NCI-H146 treated with DMSO at 0.1 percent for 48 hours (cell line): ENCODE measurements around the gene CZIB.
A peak's percentile ranks its signal among the peaks of the same experiment; 100 is the strongest.

ENCODE experiments used
- DNase-seq: peaks from one replicate; lab custom pipeline; 2025; ENCODE audit not compliant: unreplicated experiment; lab: John Stamatoyannopoulos, UW

CZIB gene

GRCh38 chr1:53220171-53220961, at the start of gene CZIB:
Gene CZIB, minus strand, starts transcription at chr1:53220634. Its CDS starts 59 bp downstream, at chr1:53220575.
- DNase-seq: peak; percentile 88

DNA sequence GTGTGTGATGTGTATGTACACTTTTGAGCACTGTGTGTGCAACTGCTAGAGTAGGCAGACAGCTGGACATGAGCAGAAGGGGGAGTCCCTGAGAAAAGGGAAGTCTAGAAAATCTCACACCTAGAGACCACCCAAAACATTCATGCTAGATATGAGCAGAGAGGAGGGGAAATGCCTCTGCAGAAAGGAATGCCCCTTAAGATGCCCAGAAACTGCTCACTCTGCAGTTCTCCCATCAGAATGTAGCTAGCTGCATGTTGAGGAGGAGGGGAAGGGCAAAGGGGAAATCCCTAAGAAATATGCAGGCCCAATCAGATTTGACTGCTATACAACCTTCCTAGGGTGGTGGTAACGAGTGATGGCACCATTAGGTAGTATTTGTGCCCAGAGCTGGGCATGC, 49.7 kb upstream of the CZIB start:
- DNase-seq: no peak

GRCh38 chr1:53267761-53268160, 47.3 kb upstream of the CZIB start:
- DNase-seq: no peak

DNA sequence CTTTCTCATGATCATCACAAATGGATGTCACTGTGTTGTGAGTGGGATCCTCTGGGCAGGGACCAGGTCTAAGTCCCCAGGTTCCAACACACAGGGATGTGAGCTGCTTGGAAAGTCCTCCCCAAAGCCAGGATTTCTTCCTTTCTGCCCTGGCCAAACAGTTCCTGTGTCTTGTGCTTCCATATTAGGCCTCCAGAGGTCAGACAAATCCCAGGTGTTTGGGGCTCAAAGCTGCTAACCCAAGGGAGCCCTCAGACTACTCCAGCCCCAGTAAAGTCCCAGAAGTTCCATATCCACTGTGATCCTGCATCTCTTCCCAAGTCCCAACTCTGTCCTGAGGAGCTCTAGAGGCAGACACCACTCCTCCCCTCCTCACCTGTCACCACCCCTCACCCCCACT, 45.6 kb upstream of the CZIB start:
- no peak for DNase-seq

- no peak for DNase-seq
Observed at GRCh38 chr1:53265581-53265980, 45.1 kb upstream of the CZIB start.

GRCh38 chr1:53264048-53264447, 43.6 kb upstream of the CZIB start:
- DNase-seq: no peak

GRCh38 chr1:53262000-53262399, 41.6 kb upstream of the CZIB start:
- no peak for DNase-seq

DNA sequence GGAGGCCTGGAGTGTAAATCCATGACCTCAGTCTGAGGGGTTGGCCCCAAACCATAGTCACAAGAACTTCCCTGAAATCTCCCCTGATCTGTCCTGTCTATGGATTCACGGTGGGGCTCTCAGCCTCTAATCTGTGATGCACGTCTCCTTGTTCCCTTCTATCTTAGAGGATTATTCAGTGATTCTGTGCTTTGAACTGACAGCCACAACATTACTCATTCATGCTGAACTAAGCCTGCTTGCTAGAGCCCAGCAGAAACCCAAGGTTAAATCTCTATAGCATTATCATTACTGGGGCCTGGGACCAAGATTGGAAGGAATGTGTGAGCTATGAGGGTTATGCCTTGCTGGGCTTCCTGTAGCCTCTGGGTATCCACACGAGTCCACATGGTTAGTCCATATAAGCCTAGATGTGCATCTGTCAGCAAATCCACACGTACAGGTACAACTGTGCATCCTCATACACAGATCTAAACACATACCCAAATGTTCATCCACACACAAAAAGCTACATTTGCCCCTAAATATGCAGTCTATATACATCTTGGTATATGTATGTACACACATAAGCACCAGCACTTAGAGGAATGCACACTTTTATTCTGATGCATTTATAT, 40.3 kb upstream of the CZIB start:
- DNase-seq: no peak

DNA sequence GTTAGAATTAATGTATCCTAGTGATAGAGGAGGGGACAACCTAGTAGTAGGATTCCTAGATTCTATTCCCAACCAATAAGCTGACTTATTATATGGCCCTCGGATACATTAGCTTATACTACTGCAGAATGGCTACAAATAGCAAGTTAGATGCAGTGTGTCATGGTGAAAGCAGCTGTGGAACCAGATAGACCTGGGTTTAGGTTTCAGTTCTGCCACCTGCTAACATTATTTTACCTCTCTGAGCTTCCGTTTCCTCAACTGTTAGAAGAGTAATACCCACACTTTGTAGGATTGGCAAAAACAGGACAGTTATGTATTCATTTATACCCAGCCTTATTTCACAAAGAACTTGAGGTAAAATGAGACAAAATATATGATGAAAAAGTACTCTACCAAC, 39.5 kb upstream of the CZIB start:
- no peak for DNase-seq

DNA sequence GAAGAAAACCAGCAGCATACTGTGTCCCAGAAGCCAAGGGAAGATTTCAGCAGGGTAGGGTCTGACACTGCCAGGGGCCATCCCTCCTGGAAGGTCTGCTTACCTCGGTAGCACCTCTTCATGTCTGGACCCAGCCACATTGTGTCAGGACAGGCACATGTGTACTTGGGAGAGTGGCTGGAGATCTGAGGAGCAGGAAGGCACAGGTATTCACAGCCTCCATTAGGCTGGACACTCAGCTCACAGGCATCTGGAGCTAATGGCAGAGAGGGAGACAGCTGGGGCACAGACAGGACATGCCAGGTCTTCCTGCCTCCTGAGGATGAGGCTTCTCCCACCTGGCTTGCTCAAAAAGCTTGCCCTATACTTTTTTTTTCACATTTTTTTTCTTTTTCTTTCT, 37.8 kb upstream of the CZIB start:
- DNase-seq: no peak

DNA sequence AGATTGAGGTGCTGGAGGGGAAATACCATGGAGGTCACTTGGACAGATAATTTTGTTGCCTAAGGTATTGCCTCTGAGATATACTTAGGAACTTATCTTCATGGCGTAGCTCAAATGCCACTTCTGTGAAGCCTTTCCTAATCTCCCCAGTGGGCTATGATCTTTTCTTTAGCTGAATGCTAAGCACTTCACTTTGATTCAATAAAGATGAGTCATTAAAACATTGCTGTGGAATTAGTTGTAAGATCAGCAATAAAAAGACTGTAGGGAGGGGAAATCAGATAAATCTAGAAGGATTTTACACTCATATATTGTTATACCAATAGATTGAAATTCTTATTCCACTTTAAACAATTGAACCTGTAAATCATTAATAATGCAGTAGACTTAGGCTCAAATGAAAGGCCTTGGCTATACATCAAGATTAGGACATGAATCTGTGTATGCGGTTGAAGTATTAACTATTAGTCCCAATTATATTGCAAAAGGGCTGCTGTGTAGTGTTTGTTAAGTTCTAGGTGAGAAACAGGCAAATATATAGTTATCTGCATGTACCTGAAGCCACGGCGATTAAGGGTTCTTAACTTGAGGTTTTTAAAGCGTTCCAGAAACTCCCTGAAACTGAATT, 37.1 kb upstream of the CZIB start:
- DNase-seq: no peak

GRCh38 chr1:53256511-53257453, 36.3 kb upstream of the CZIB start:
- DNase-seq: no peak

GRCh38 chr1:53255031-53255430, 34.6 kb upstream of the CZIB start:
- DNase-seq: no peak

DNA sequence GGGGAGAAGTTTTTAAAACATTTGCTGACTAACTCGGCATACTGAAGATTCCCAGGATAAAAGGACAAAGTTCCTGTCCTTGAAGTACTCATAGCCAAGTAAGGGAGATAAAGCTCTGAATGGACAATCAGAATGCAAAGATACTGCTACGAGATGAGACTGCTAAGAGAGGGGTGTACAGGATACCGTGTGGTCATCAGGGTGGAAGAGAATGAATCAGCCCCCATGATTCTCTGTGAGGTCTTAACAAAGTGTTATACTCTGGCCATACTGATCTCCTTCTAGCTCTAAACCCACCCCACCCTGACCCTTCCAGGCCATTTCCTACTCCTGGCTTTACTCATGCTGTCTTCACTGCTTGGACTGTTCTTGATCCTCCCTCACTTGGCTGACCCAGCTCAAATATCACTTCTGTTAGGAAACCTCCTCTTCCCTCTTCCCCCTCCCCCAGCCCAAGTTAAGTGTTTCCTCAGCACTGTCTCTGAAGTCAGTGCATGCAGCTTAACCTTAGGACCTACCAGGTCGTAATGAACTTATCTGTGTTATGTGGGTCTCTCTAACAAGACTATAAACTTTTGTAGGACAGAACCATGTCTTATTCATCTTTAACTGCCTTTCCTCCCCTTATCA, 33.7 kb upstream of the CZIB start:
- DNase-seq: no peak

DNA sequence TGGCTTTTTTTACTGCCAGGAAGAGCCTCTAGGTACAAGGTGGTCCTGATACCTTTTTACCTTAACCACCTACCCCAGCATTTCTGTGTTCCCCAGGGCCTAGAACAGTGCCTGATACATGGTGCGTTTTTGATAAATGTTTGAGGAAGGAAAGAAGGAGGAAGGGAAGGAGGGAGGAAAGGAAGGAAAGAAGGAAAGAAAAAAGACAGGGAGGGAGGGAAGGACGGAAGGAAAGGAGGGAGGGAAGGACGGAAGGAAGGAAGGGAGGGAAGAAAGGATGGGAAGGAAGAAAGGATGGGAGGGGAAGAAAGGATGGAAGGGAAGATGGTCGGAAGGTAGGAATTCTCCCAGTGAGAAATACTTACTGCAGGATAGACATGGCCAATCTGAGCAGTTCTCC, 29.9 kb upstream of the CZIB start:
- DNase-seq: no peak

DNA sequence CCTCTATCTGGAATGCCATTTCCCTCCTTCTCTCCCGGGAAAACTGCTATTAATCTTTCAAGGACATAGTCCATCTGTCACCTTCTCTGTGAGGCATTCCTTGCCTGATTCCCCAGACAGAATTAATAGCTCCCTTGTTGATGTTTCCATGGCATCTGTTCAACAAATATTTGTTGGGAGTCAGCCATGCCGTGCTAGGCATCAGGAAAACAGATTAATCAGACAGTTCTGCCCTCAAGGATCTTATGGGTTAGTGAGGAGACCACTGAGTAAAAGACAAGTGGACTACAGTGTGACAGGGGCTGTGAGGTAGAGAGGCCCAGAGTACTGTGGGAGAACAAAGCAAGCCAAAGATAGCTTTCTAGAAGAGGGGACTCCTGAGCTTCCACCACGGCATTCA, 29.3 kb upstream of the CZIB start:
- no peak for DNase-seq

DNA sequence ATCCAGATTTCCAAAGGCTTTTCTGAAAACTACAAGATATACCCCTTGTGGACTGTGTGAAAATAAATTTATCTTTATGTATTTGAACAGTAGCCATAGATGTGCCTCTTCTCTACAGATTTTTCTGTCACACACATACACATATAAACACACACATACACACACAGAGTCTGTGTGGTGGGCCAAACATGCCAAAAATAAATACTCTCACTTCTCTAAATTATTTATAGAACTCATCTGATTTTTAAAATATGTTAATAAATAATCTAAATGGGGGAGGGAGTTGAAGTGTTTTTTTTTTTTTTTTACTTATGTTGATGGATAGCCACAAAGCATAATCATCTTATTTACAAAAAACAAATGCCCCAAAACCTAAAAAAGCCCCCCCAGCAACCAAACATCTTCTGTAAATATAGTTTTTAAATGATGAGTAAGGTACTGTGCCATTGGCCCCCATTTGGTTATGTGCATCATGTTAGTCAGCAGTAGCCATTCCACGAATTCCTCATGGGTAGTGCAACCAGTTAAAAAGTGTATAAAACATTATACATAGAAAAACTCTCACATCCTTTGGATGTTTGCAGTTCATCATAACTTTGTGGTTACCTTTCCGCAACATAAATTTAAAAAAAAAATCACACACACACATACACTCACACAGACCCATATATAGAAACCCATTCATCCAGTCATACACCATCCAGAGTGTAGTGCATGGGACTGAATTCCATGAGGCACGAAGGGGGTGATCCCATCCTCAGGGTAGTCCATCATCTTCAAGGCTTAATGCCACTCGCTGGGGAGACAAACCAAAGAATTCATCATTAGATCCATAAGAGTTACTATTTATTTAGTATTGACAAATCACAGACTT, 26.1 kb upstream of the CZIB start:
- no peak for DNase-seq

DNA sequence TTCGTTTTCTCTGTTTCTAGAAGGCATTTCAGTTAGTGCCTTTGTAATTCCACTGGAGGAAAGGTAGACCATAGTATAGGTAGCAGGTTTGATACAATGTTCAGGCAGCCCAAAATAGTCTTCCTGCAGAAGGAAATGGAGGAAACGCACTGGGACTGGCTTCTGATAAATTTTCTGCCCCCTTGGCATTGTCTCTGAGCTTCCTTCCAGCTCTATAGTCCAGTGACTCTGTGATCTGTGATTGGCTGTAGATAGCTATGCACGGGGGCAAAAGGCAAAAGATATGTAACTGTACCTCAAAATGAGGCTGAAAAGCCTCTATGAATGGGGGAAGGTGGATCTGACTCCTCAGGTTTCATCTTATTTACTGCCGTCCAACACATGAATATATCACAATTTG, 23.7 kb upstream of the CZIB start:
- no peak for DNase-seq

DNA sequence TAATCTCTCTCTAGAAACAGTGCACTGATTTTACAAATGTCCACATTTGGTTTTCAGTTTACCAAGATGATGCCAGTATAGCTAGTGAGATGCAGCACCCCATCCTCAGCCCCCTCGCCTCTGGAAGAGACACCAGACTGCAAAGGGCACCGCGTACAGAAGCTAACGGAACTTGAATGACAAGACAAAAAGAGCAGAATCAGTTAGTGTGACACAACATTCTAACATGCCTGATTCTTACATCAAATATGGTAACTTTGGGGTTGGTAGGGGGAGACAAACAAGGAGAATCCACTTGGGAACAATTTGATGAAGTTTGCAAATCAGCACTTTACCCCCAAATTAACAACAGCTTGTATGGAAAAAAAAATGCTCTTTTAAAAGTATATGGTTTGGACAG, 21.9 kb upstream of the CZIB start:
- DNase-seq: no peak

DNA sequence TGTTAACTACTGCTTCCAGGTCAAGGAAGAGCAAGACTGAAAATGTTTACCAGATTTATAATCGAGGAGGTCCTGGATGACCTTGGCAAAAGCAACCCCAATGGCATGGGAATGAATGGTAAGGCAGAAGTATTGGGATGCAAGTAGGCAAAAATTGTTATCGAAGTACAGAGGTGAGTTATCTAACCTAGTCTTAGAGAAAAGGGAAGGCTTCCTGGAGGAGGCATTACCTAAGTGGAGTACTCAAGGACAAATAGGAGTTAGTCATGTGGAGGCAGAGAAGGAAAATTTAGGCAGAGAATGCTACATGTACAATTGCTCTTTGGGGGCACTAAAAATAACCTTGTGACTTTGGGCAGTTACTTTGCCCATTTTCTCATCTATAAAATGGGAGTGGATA, 21.4 kb upstream of the CZIB start:
- no peak for DNase-seq
